ENCODE results near the gene AVPR1A. TPM values are rescaled to one million over a fixed set of nuclear protein-coding genes. Genes with fewer than 3 reads are reported as not detected.
"Not testable (repeated sequence)": the region's sequence is repeated elsewhere in the genome, so short reads cannot be mapped to it uniquely, and the experiment has no call there.

The AVPR1A gene
- total RNA-seq, 1 experiment from 2014 or later = 0.07 TPM

DNA sequence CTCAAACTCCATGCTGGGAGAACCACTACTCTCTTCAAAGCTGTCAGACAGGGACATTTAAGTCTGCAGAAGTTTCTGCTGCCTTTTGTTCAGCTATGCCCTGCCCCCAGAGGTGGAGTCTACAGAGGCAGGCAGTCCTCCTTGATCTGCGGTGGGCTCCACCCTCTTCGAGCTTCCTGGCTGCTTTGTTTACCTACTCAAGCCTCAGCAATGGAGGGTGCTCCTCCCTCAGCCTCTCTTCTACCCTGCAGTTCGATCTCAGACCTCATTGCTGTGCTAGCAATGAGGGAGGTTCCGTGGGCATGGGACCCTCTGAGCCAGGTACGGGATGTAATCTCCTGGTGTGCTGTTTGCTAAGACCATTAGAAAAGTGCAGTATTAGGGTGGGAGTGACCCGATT lies 16.7 kb upstream of the AVPR1A start:
- H3K4me1 ChIP-seq (ENCODE audit: control insufficient read depth in 1 of 2, insufficient read depth in 2 of 2, low read length in 2 of 2); H3K9ac ChIP-seq (ENCODE audit: low read length); H3K4me3 ChIP-seq (replicated peaks in 1 of 2; ENCODE audit: low read depth in 1 of 2, low read length in 2 of 2); H3K79me2 ChIP-seq (ENCODE audit: insufficient read depth, low read length); H3K36me3 ChIP-seq (ENCODE audit: control insufficient read depth in 1 of 2, insufficient read depth in 2 of 2, low read length in 2 of 2); ATAC-seq; H2AFZ ChIP-seq (ENCODE audit: low read depth, low read length, poor library complexity, severe bottlenecking); H3K9me3 ChIP-seq (ENCODE audit: control insufficient read depth in 1 of 2, insufficient read depth in 1 of 2, low read depth in 1 of 2, low read length in 2 of 2); H3K4me2 ChIP-seq (ENCODE audit: low read length); H3K9me2 ChIP-seq (ENCODE audit: insufficient read depth); RAD21 ChIA-PET (ENCODE audit: low non-redundant PET in 1 of 2, low total read pairs in 2 of 2, uncharacterized antibody in 2 of 2, unreplicated experiment in 2 of 2); H3K27me3 ChIP-seq (ENCODE audit: insufficient read depth, low read length); H4K20me1 ChIP-seq (ENCODE audit: insufficient read depth); DNase-seq (ENCODE audit: low read depth, low spot score); intact Hi-C loops (cut with micrococcal nuclease); BruUV-seq (replicated peaks); POLR2A ChIA-PET; H3K27ac ChIP-seq (ENCODE audit: low read depth, low read length): not testable (repeated sequence)
- CTCF ChIA-PET = interaction anchor here (1.0 kb wide), 1 partner anchor 16 kb away, joined by 5 read pairs; no protein-coding TSS in a partner anchor

DNA sequence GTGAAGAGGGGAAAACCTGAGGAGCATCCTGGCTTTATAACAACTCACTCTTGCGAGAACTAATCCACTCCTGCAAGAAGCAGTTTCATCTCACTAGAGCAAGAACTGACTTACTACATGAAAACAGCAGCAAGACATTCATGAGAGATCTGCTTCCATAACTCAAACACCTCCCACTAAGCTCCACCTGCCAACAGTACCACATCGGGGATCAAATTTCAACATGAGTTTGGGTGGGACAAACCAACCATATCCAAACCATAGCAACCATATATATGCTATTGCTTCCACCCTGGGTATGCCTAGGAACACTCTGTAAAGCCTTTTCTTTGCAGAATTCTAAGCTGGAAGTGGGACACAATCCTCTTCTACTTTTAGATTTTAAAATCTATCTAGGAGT lies 13.9 kb upstream of the AVPR1A start:
- intact Hi-C loops (cut with micrococcal nuclease) = no loop called here
- DNase-seq (ENCODE audit: low read depth, low spot score) = no peak
- TF ChIP-seq, protein P1, sequence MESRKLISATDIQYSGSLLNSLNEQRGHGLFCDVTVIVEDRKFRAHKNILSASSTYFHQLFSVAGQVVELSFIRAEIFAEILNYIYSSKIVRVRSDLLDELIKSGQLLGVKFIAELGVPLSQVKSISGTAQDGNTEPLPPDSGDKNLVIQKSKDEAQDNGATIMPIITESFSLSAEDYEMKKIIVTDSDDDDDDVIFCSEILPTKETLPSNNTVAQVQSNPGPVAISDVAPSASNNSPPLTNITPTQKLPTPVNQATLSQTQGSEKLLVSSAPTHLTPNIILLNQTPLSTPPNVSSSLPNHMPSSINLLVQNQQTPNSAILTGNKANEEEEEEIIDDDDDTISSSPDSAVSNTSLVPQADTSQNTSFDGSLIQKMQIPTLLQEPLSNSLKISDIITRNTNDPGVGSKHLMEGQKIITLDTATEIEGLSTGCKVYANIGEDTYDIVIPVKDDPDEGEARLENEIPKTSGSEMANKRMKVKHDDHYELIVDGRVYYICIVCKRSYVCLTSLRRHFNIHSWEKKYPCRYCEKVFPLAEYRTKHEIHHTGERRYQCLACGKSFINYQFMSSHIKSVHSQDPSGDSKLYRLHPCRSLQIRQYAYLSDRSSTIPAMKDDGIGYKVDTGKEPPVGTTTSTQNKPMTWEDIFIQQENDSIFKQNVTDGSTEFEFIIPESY (IDR thresholded peaks at IDR 0.05; ENCODE audit: extremely low read depth, insufficient replicate concordance, low read length) = no peak
- TF ChIP-seq SIN3A (IDR thresholded peaks at IDR 0.05; ENCODE audit: low read depth) (no peak), TCF7L2 (IDR thresholded peaks at IDR 0.05; ENCODE audit: borderline replicate concordance, extremely low read depth, insufficient read depth, insufficient read length) (no peak), POLR2AphosphoS5 (IDR thresholded peaks at IDR 0.05; ENCODE audit: low read depth, low read length) (no peak), CBX3 (IDR thresholded peaks at IDR 0.05; ENCODE audit: low read depth) (no peak), CEBPB (IDR thresholded peaks at IDR 0.05; ENCODE audit: low read depth) (no peak)
- Histone ChIP-seq H3K79me2 (ENCODE audit: insufficient read depth, low read length) (no peaks in the 10 kb centered on the region), H3K4me1 (ENCODE audit: control insufficient read depth in 1 of 2, insufficient read depth in 2 of 2, low read length in 2 of 2) (no peaks in the 10 kb centered on the region), H3K9ac (ENCODE audit: low read length) (no peak overlapping the region), H3K27me3 (ENCODE audit: insufficient read depth, low read length) (no peaks in the 10 kb centered on the region), H4K20me1 (ENCODE audit: insufficient read depth) (no peaks in the 10 kb centered on the region), H3K36me3 (ENCODE audit: control insufficient read depth in 1 of 2, insufficient read depth in 2 of 2, low read length in 2 of 2) (no peaks in the 10 kb centered on the region), H3K9me3 (ENCODE audit: control insufficient read depth in 1 of 2, insufficient read depth in 1 of 2, low read depth in 1 of 2, low read length in 2 of 2) (no peaks in the 10 kb centered on the region), H3K4me3 (replicated peaks in 1 of 2; ENCODE audit: low read depth in 1 of 2, low read length in 2 of 2) (no peak overlapping the region), H3K9me2 (ENCODE audit: insufficient read depth) (no peaks in the 10 kb centered on the region), H3K27ac (ENCODE audit: low read depth, low read length) (no peak overlapping the region), H3K4me2 (ENCODE audit: low read length) (no peak overlapping the region), H2AFZ (ENCODE audit: low read depth, low read length, poor library complexity, severe bottlenecking) (no peak overlapping the region)
- BruUV-seq (replicated peaks) = no TSS peak
- CTCF ChIA-PET = interaction anchor here (0.7 kb wide), 1 partner anchor 13 kb away, joined by 4 read pairs; no protein-coding TSS in a partner anchor
- POLR2A ChIA-PET = no interaction called here
- RAD21 ChIA-PET (ENCODE audit: low non-redundant PET in 1 of 2, low total read pairs in 2 of 2, uncharacterized antibody in 2 of 2, unreplicated experiment in 2 of 2) = no interaction called here
- ATAC-seq = no peak
